ENCODE results near the gene TNNC2. TPM values are rescaled to one million over a fixed set of nuclear protein-coding genes. Genes with fewer than 3 reads are reported as not detected.

Gene TNNC2
- total and polyA plus RNA-seq, 2 of the 13 experiments (the other 11 are each of a cell fraction or from before 2014, with no cell fraction given): 1.8 to 4.7 TPM

DNA sequence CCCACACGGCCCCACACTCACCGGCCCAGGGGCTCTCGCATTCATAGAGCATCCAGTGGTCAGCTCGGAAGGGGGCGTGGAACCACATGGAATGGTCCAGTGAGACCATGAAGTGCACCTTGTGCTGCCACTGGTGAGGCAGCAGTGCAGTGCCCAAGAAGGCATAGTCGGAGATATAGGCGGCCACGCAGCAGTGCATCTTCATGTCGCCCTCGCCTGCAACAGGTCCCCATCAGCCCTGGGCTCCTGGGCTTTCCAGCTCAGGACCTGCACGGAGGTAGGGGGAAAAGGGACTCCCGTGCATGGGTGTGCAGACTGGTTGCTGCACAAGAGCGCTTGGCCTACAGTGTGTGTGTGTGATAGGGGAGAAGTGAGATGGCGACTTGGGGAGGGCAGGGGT, 16.4 kb upstream of the TNNC2 start:
- Histone ChIP-seq H3K9ac (ENCODE audit: insufficient read depth, low read depth, low read length) (no peak overlapping the region), H3K27ac (ENCODE audit: extremely low read length, insufficient read depth, low read length) (no peak overlapping the region), H3K27me3 (ENCODE audit: control insufficient read depth in 1 of 2, insufficient read depth in 2 of 2, low read length in 2 of 2) (no peaks in the 10 kb centered on the region), H3K79me2 (ENCODE audit: insufficient read depth, low read length) (no peaks in the 10 kb centered on the region), H3K4me3 (replicated peaks in 1 of 3; ENCODE audit: insufficient read depth in 1 of 3, low read depth in 2 of 3, low read length in 3 of 3) (no peak overlapping the region), H3K4me1 (ENCODE audit: insufficient read depth, low read length) (peaks cover 4% of the 10 kb centered on the region; the same call in 1 of the 2 replicates), H3K9me3 (ENCODE audit: low read length) (no peaks in the 10 kb centered on the region), H3K36me3 (replicated peaks in 1 of 2; ENCODE audit: control insufficient read depth in 1 of 2, insufficient read depth in 2 of 2, low read length in 2 of 2) (peaks cover 22 to 44% of the 10 kb centered on the region in 2 experiments), H3K4me2 (ENCODE audit: low read depth, low read length) (no peak overlapping the region), H2AFZ (ENCODE audit: low read length) (no peak overlapping the region), H4K20me1 (ENCODE audit: insufficient read depth, low read length) (no peaks in the 10 kb centered on the region)
- DNase-seq (ENCODE audit: low spot score): no peak
- ChIA-PET CTCF (ENCODE audit: low intra/inter-chr PET ratio, low total read pairs) (no interaction called here), POLR2A (interaction anchor here (0.9 to 1.7 kb wide), 2 partner anchors 14 to 20 kb away, joined by 3 read pairs; no protein-coding TSS in a partner anchor)
- intact Hi-C loops (cut with micrococcal nuclease; ENCODE audit: unreplicated experiment) (no loop called here), in situ Hi-C loops (cut with HindIII; ENCODE audit: extremely low pct_ligation_motif_present, low pct_unique_long_range_greater_than_20kb) (no loop called here)
- no TSS peak for BruUV-seq (replicated peaks)
- FAIRE-seq: no peak
- 96% methylated on average over 14 of the region's 14 CpGs for WGBS (ENCODE audit: low lambda C conversion rate)
- TF ChIP-seq ONECUT2 (CRISPR knock-in tag; IDR thresholded peaks at IDR 0.05) (no peak), AGO2 (optimal IDR thresholded peaks at IDR 0.05; ENCODE audit: low read depth, low read length) (peak; percentile 91), ZFP36 (IDR thresholded peaks at IDR 0.05; ENCODE audit: borderline replicate concordance, low read depth, low read length, partially characterized antibody) (no peak), FOSL1 (CRISPR knock-in tag; IDR thresholded peaks at IDR 0.05; ENCODE audit: borderline replicate concordance) (no peak), ZNF746 (CRISPR knock-in tag; IDR thresholded peaks at IDR 0.05) (no peak), ZNF318 (CRISPR knock-in tag; IDR thresholded peaks at IDR 0.05) (no peak), RBM22 (optimal IDR thresholded peaks at IDR 0.05; ENCODE audit: low read length) (peak; percentile 40), NFKB2 (CRISPR knock-in tag; IDR thresholded peaks at IDR 0.05; ENCODE audit: borderline replicate concordance) (no peak), NRL (CRISPR knock-in tag; IDR thresholded peaks at IDR 0.05; ENCODE audit: borderline replicate concordance) (0 out of 2 replicates have a peak, but pooled peaks have one; percentile 23)
- TF ChIP-seq, protein P1, sequence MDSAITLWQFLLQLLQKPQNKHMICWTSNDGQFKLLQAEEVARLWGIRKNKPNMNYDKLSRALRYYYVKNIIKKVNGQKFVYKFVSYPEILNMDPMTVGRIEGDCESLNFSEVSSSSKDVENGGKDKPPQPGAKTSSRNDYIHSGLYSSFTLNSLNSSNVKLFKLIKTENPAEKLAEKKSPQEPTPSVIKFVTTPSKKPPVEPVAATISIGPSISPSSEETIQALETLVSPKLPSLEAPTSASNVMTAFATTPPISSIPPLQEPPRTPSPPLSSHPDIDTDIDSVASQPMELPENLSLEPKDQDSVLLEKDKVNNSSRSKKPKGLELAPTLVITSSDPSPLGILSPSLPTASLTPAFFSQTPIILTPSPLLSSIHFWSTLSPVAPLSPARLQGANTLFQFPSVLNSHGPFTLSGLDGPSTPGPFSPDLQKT (CRISPR knock-in tag; IDR thresholded peaks at IDR 0.05; ENCODE audit: borderline replicate concordance): no peak
- TF ChIP-seq, protein P2, sequence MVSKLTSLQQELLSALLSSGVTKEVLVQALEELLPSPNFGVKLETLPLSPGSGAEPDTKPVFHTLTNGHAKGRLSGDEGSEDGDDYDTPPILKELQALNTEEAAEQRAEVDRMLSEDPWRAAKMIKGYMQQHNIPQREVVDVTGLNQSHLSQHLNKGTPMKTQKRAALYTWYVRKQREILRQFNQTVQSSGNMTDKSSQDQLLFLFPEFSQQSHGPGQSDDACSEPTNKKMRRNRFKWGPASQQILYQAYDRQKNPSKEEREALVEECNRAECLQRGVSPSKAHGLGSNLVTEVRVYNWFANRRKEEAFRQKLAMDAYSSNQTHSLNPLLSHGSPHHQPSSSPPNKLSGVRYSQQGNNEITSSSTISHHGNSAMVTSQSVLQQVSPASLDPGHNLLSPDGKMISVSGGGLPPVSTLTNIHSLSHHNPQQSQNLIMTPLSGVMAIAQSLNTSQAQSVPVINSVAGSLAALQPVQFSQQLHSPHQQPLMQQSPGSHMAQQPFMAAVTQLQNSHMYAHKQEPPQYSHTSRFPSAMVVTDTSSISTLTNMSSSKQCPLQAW (CRISPR knock-in tag; IDR thresholded peaks at IDR 0.05): no peak
- ATAC-seq: no peak; the same call in 1 of the 3 replicates
